GM12873 (cell line): ENCODE measurements around the gene PTPN12.

Experiments
- CTCF ChIP-seq: IDR thresholded peaks from 2 replicates; pipeline ENCODE4 v1.5.1; 2012; ENCODE audit warnings: low read depth, mild to moderate bottlenecking, moderate library complexity, low read length, control low read depth; ENCODE audit not compliant: insufficient read depth; ENCODE audit errors: missing control alignments

The PTPN12 gene

GRCh38 chr7:77537136-77537777, at the start of gene PTPN12:
Gene PTPN12 (plus strand): TSS chr7:77537295. CDS start chr7:77537547, 252 bp downstream.
- TF ChIP-seq CTCF, result no peak

GRCh38 chr7:77488986-77489385, 48.1 kb upstream of the PTPN12 start:
- no peak for TF ChIP-seq CTCF

- TF ChIP-seq CTCF, result no peak
These were observed 40.0 kb upstream of the PTPN12 start for GRCh38 chr7:77497079-77497478.

- TF ChIP-seq CTCF, result no peak
These were observed 38.3 kb upstream of the PTPN12 start for GRCh38 chr7:77498659-77499379.

DNA sequence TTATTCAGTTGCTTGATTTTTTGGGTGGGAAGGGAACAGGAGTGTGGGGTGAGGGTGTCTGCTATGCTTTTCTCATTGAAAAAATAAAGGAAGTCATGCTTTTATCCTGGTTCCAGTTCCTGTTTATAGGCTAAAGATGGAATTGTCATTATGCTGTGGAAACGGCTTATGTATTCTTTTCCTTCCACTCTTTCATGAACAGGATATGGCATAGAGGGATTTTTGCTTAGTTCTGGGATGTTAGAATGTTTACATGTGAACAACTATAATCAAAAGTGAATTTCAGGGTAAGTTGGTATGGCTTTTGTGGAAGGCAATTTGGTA, 35.9 kb upstream of the PTPN12 start:
- no peak for TF ChIP-seq CTCF

DNA sequence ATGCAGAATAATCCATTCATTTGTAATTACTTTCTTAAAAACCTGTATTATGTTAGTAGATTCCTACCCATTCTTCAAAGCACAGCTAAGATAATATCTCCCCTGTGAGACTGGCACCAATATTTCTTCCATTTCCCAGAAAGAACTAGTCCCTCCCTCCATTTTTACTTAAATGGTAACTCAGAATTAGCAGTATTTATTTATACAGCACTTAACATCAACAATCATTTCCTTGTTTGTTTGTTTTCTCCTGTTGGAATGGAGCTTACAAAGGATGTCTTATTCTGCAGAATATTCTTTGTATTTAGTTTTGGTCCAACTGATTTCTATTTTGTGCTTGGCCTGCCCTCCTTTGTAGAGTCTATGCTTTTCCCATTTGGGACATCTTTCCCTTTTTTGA, 32.1 kb upstream of the PTPN12 start:
- no peak for TF ChIP-seq CTCF

- TF ChIP-seq CTCF, result no peak
These were observed 30.2 kb upstream of the PTPN12 start for GRCh38 chr7:77506899-77507298.
